Neural cell (in vitro differentiated cells): ENCODE measurements around the gene COBLL1. TPM values are rescaled to one million over a fixed set of nuclear protein-coding genes. Genes with fewer than 3 reads are reported as not detected.

Source experiments
- H2AFZ ChIP-seq: fragments of 200-600, 300-800 bp; sonication (generic), shearing (Covaris generic); 2 replicates; pipeline ENCODE4 v1.6.0; 2014; ENCODE audit warnings: low read depth, mild to moderate bottlenecking, antibody characterized with exemption, low read length, moderate library complexity
- H3F3A ChIP-seq: fragments of 200-600 bp; shearing (Covaris generic); 2 replicates; pipeline ENCODE4 v1.6.1; 2016; ENCODE audit warnings: mild to moderate bottlenecking, moderate library complexity, mixed read lengths, antibody characterized with exemption, low read length; ENCODE audit not compliant: insufficient read depth, poor library complexity, severe bottlenecking
- H3K27ac ChIP-seq: fragments of 200-600, 300-800 bp; sonication (generic), shearing (Covaris generic); 2 replicates; pipeline ENCODE4 v1.5.1; 2014; ENCODE audit warnings: mild to moderate bottlenecking, low read length, moderate library complexity
- H3K27me3 ChIP-seq: fragments of 300-800, 200-600 bp; sonication (generic), shearing (Covaris generic); 2 replicates; pipeline ENCODE4 v1.6.0; 2014; ENCODE audit warnings: mild to moderate bottlenecking, low read depth, low read length, moderate library complexity; ENCODE audit not compliant: insufficient read depth
- H3K36me3 ChIP-seq: fragments of 300-800, 200-600 bp; sonication (generic), shearing (Covaris generic); 2 replicates; pipeline ENCODE4 v1.5.1; 2014; ENCODE audit warnings: mild to moderate bottlenecking, antibody characterized with exemption, low read length, moderate library complexity; ENCODE audit not compliant: insufficient read depth
- H3K4me2 ChIP-seq: fragments of 300-800, 200-600 bp; sonication (generic), shearing (Covaris generic); 2 replicates; pipeline ENCODE4 v1.6.0; 2014; ENCODE audit warnings: mild to moderate bottlenecking, low read length
- H3K4me3 ChIP-seq: fragments of 300-800, 200-600 bp; sonication (generic), shearing (Covaris generic); 2 replicates; pipeline ENCODE4 v1.5.1; 2014; ENCODE audit warnings: mild to moderate bottlenecking, low read length, moderate library complexity
- H3K79me2 ChIP-seq: fragments of 200-600 bp; shearing (Covaris generic); replicated peaks from 2 replicates; pipeline ENCODE4 v1.6.0; 2014; ENCODE audit warnings: mild to moderate bottlenecking, low read length, moderate library complexity; ENCODE audit not compliant: insufficient read depth
- H3K9ac ChIP-seq: fragments of 300-800, 200-600 bp; sonication (generic), shearing (Covaris generic); 2 replicates; pipeline ENCODE4 v1.6.1; 2016; ENCODE audit warnings: mild to moderate bottlenecking, low read length, mixed read lengths
- H3K9me2 ChIP-seq: fragments of 200-600 bp; shearing (Covaris generic); 2 replicates; pipeline ENCODE4 v1.6.1; 2016; ENCODE audit warnings: mild to moderate bottlenecking, low read length, mixed read lengths; ENCODE audit not compliant: insufficient read depth
- H3K9me3 ChIP-seq: fragments of 200-600, 300-800 bp; sonication (generic), shearing (Covaris generic); 2 replicates; pipeline ENCODE4 v1.6.1; 2016; ENCODE audit warnings: mild to moderate bottlenecking, mixed run types, low read length, moderate library complexity, mixed read lengths
- H4K20me1 ChIP-seq: fragments of 200-600 bp; shearing (Covaris generic); 2 replicates; pipeline ENCODE4 v1.6.1; 2016; ENCODE audit warnings: mild to moderate bottlenecking, mixed run types; ENCODE audit not compliant: insufficient read depth
- CTCF ChIP-seq: fragments of 450-650 bp; IDR thresholded peaks from 2 replicates; pipeline ENCODE4 v1.5.1; 2014; ENCODE audit warnings: antibody characterized with exemption, mild to moderate bottlenecking, moderate library complexity; ENCODE audit not compliant: poor library complexity, severe bottlenecking
- EP300 ChIP-seq: fragments of 450-650 bp; conservative IDR thresholded peaks from 2 replicates; pipeline ENCODE4 v1.6.1; 2014; ENCODE audit warnings: antibody characterized with exemption, mild to moderate bottlenecking, moderate library complexity; ENCODE audit not compliant: poor library complexity, severe bottlenecking
- EZH2 ChIP-seq: fragments of 200-600, 300-800 bp; shearing (Covaris generic), sonication (generic); IDR thresholded peaks from 2 replicates; pipeline ENCODE4 v1.6.1; 2014; ENCODE audit warnings: antibody characterized with exemption, low read length, borderline replicate concordance, mild to moderate bottlenecking; ENCODE audit not compliant: insufficient read depth, poor library complexity, severe bottlenecking
- MXI1 ChIP-seq: fragments of 450-650 bp; conservative IDR thresholded peaks from 2 replicates; pipeline ENCODE4 v1.6.1; 2014; ENCODE audit warnings: antibody characterized with exemption, mild to moderate bottlenecking; ENCODE audit not compliant: poor library complexity, severe bottlenecking
- POLR2AphosphoS5 ChIP-seq: IDR thresholded peaks from 2 replicates; pipeline ENCODE4 v1.6.1; 2012
- RAD21 ChIP-seq: fragments of 450-650 bp; conservative IDR thresholded peaks from 2 replicates; pipeline ENCODE4 v1.6.1; 2014; ENCODE audit warnings: antibody characterized with exemption, mild to moderate bottlenecking, moderate library complexity
- SMC3 ChIP-seq: fragments of 450-650 bp; conservative IDR thresholded peaks from 2 replicates; pipeline ENCODE4 v1.6.1; 2014; ENCODE audit warnings: antibody characterized with exemption, mild to moderate bottlenecking, moderate library complexity; ENCODE audit not compliant: poor library complexity
- TAF1 ChIP-seq: IDR thresholded peaks from 2 replicates; pipeline ENCODE4 v1.6.1; 2012; ENCODE audit warnings: low read depth
- polyA plus RNA-seq: library from polyadenylated mRNA; depleted of rRNA; stranded (reverse); fragments of >200 nt; gene quantifications from 2 replicates; pipeline ENCODE4 v1.2.3, GENCODE V29; 2014
- TF ChIP-seq, protein P1 (sequence below): IDR thresholded peaks from 2 replicates; pipeline ENCODE4 v1.6.1; 2012; ENCODE audit warnings: borderline replicate concordance

Gene COBLL1
- polyA plus RNA-seq, 1 donor from 2014 or later: 0.11 TPM

DNA sequence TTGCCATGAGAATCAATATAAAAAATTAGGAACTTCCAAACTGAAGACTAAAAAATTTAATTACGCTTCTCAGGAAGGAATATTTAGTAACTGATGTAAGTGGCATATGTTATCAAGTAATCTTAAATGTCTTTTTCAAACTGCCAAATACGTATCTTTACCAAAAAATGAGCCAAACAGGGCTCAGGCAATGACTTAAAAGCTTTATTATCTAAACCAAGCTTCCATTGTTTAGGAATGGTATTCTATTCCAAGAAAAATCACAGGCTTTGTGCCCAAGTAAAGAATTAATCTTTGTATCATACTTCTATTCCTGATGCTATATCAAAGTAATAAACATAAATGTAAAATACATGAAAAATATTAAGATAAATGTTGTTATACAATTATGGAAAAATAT is 148.7 kb downstream of the COBLL1 start:
- Histone ChIP-seq H3K4me2 (no peak overlapping the region), H3K36me3 (no peaks in the 10 kb centered on the region)
- TF ChIP-seq EP300 (no peak), MXI1 (no peak), SMC3 (no peak), CTCF (no peak), EZH2 (no peak)
- TF ChIP-seq, protein P1, sequence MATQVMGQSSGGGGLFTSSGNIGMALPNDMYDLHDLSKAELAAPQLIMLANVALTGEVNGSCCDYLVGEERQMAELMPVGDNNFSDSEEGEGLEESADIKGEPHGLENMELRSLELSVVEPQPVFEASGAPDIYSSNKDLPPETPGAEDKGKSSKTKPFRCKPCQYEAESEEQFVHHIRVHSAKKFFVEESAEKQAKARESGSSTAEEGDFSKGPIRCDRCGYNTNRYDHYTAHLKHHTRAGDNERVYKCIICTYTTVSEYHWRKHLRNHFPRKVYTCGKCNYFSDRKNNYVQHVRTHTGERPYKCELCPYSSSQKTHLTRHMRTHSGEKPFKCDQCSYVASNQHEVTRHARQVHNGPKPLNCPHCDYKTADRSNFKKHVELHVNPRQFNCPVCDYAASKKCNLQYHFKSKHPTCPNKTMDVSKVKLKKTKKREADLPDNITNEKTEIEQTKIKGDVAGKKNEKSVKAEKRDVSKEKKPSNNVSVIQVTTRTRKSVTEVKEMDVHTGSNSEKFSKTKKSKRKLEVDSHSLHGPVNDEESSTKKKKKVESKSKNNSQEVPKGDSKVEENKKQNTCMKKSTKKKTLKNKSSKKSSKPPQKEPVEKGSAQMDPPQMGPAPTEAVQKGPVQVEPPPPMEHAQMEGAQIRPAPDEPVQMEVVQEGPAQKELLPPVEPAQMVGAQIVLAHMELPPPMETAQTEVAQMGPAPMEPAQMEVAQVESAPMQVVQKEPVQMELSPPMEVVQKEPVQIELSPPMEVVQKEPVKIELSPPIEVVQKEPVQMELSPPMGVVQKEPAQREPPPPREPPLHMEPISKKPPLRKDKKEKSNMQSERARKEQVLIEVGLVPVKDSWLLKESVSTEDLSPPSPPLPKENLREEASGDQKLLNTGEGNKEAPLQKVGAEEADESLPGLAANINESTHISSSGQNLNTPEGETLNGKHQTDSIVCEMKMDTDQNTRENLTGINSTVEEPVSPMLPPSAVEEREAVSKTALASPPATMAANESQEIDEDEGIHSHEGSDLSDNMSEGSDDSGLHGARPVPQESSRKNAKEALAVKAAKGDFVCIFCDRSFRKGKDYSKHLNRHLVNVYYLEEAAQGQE: no peak

DNA sequence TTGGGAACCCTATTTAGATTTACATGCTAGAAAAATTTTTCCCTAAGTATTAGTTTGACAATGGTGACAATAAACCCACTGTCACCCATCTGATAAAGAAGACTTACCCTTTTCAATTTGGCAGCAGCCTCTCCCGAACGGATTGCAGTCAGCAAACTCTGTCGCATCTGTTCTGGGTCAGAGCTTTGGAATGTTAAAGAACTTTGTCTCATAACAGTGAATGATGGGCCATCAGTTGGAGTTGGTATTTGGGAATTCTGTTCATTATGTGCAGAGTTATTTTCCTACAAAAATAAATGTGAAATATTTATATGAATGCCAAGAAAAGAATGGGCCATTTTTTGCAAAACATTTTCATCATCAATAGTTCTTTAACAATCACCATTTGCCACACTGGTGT is 149.5 kb downstream of the COBLL1 start:
- H3K9ac ChIP-seq: no peak overlapping the region
- no peaks in the 10 kb centered on the region for H3K36me3 ChIP-seq
- no peak overlapping the region for H3K4me3 ChIP-seq
- no peaks in the 10 kb centered on the region for H3F3A ChIP-seq
- H3K9me3 ChIP-seq: no peaks in the 10 kb centered on the region
- no peak overlapping the region for H2AFZ ChIP-seq
- H3K27ac ChIP-seq: no peak overlapping the region
- no peak overlapping the region for H3K4me2 ChIP-seq
- no peaks in the 10 kb centered on the region for H4K20me1 ChIP-seq
- TF ChIP-seq TAF1 (no peak), EP300 (no peak), RAD21 (no peak), POLR2AphosphoS5 (no peak), MXI1 (no peak), CTCF (no peak), SMC3 (no peak), EZH2 (no peak)
- TF ChIP-seq, protein P1: no peak
- H3K9me2 ChIP-seq: no peaks in the 10 kb centered on the region
- no peaks in the 10 kb centered on the region for H3K27me3 ChIP-seq
- H3K79me2 ChIP-seq: no peaks in the 10 kb centered on the region

More for the DNA sequence above, 148.7 kb downstream of the COBLL1 start:
- Histone ChIP-seq H3K27ac (no peak overlapping the region), H3F3A (no peaks in the 10 kb centered on the region), H4K20me1 (no peaks in the 10 kb centered on the region), H3K4me3 (no peak overlapping the region), H3K27me3 (no peaks in the 10 kb centered on the region), H2AFZ (no peak overlapping the region), H3K9me2 (no peaks in the 10 kb centered on the region), H3K9me3 (no peaks in the 10 kb centered on the region), H3K9ac (no peak overlapping the region), H3K79me2 (no peaks in the 10 kb centered on the region)
